Psoas muscle (tissue), 8 donors: ENCODE measurements around the gene GPATCH4. TPM values are rescaled to one million over a fixed set of nuclear protein-coding genes. Genes with fewer than 3 reads are reported as not detected.
A peak's percentile ranks its signal among the peaks of the same experiment; 100 is the strongest.

ENCODE experiments used
- ATAC-seq, 4 donors: fragments of 200-7000 bp; cut with Tn5 transposase; one replicate each; pipeline ENCODE4 v1.9.1; 2020; ENCODE audit warnings: moderate library complexity in 3 of 4, mild to moderate bottlenecking in 2 of 4
- DNase-seq, 2 donors: peaks; one replicate each; pipeline ENCODE4 v3.0.0-alpha.2; 2020
- H3K27ac ChIP-seq: fragments of 200-600 bp; one replicate; pipeline ENCODE4 v1.8.0; 2022
- H3K27me3 ChIP-seq, 3 donors: fragments of 200-600 bp in 1 of 3; one replicate each; pipeline versions ENCODE4 v1.6.1 to v1.8.0; 2013 to 2022; ENCODE audit warnings: low read length in 2 of 3, mild to moderate bottlenecking in 2 of 3, moderate library complexity in 1 of 3; ENCODE audit not compliant: insufficient read depth in 3 of 3
- H3K36me3 ChIP-seq, 2 donors: fragments of 200-600 bp in 1 of 2; one replicate each; pipeline versions ENCODE4 v1.6.1 to v1.8.0; 2013 to 2022; ENCODE audit warnings: low read depth in 1 of 2, mild to moderate bottlenecking in 1 of 2, moderate library complexity in 1 of 2; ENCODE audit not compliant: insufficient read depth in 1 of 2
- H3K4me1 ChIP-seq: fragments of 200-600 bp; one replicate; pipeline ENCODE4 v1.8.0; 2022
- H3K4me3 ChIP-seq: fragments of 200-600 bp; one replicate; pipeline ENCODE4 v1.8.0; 2022; ENCODE audit warnings: mild to moderate bottlenecking
- H3K9me3 ChIP-seq: fragments of 200-600 bp; one replicate; pipeline ENCODE4 v1.8.0; 2022
- CTCF ChIP-seq: fragments of 200-600 bp; IDR thresholded peaks from one replicate; pipeline ENCODE4 v1.8.0; 2022; ENCODE audit warnings: antibody characterized with exemption
- WGBS, 3 donors: extraction: QIAGEN DNeasy Blood & Tissue Kit; methylation state at CpG; one replicate each; pipeline versions ENCODE4 v1.1.6 to v1.1.7; 2013; 5-methylcytosine and 5-hydroxymethylcytosine counted together
- intact Hi-C, 2 donors: fragments of 100-400 bp; cut with DNase I; formaldehyde crosslinking; loops; one replicate each; pipeline versions ENCODE4 v1.11.0 to v1.14.2; 2022
- polyA plus RNA-seq, 3 donors: library from polyadenylated mRNA; stranded (reverse); fragments of 200-250 nt; gene quantifications; one replicate each; pipeline ENCODE4 v1.2.3, GENCODE V29; 2013
- total RNA-seq, 4 donors: library from RNA; stranded (reverse); fragmentation: NEBNext Ultra II Directional in 2 of 4; extraction: Animal tissue kit (Norgen Biotek cat#: 25700) in 2 of 4; gene quantifications; one replicate each; pipeline versions ENCODE4 v1.2.1 to v1.2.4, GENCODE V29; 2021 to 2023
- donor health status: healthy with polysubstance abuse.
- donor health status: DM: no; HTN: no; CAD: no; lungs with moderate emphysema.
- donor health status: Bipolar disorder and iron deficiency.
- donor health status: healthy.
- donor health status: DM: yes; HTN: yes; CAD: no.
- donor health status: DM: no; HTN: no; CAD: no.
- donor health status: DM: no; HTN: no; CAD: no.
- donor health status: DM: yes; HTN: yes; CAD: no.

The GPATCH4 gene
- total and polyA plus RNA-seq, 7 donors = 30.6 to 110 (median 73.4) TPM

- no peaks in the 10 kb centered on the region for H3K9me3 ChIP-seq
- WGBS, 3 donors = 82 to 87% (median 85%) methylated on average over 8 of the region's 8 CpGs
- no peak for TF ChIP-seq CTCF
- DNase-seq (no peak), ATAC-seq (no peak)
- H3K4me1 ChIP-seq = peaks cover 4% of the 10 kb centered on the region
- H3K36me3 ChIP-seq = no peaks in the 10 kb centered on the region
- no peak overlapping the region for H3K4me3 ChIP-seq
- no peak overlapping the region for H3K27ac ChIP-seq
- intact Hi-C loops = no loop called here
- H3K27me3 ChIP-seq = peaks cover 0 to 37% (median 8%) of the 10 kb centered on the region in 3 donors
Measured at GRCh38 chr1:156629823-156630449, 28.7 kb upstream of the GPATCH4 start.

- H3K27me3 ChIP-seq = peaks cover 0 to 53% (median 16%) of the 10 kb centered on the region in 3 donors
- WGBS, 3 donors = 79 to 84% (median 79%) methylated on average over 2 of the region's 2 CpGs
- H3K4me3 ChIP-seq = no peak overlapping the region
- ATAC-seq (no peak), DNase-seq (no peak)
- no peaks in the 10 kb centered on the region for H3K36me3 ChIP-seq
- no peak overlapping the region for H3K27ac ChIP-seq
- peak; percentile 53 for TF ChIP-seq CTCF
- H3K4me1 ChIP-seq = peaks cover 13% of the 10 kb centered on the region
- intact Hi-C loops = loop anchor here (2.0 kb wide), 2 partner anchors 29 to 51 kb away; no protein-coding TSS in a partner anchor
- H3K9me3 ChIP-seq = no peaks in the 10 kb centered on the region
Measured at GRCh38 chr1:156627313-156627880, 26.1 kb upstream of the GPATCH4 start.

DNA sequence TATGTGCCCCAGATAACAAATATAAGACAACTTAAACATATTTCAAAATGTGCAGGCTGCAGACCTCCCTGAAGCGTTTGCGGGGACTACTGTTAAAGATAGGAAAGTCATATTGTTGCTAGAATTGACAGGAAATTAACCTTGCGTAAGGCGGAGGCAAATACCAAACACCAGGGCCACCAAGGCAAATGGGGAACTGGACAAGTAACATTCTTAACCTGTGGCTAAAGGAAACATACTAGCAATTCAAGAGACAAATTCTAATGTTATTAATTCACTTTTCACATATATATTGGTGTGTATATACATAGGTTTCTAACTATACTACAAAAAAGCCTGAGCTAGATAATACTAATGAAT lies 24.8 kb upstream of the GPATCH4 start:
- H3K27ac ChIP-seq = no peak overlapping the region
- no peak for TF ChIP-seq CTCF
- H3K9me3 ChIP-seq = no peaks in the 10 kb centered on the region
- H3K4me3 ChIP-seq = peak overlapping the region; percentile 60
- no peaks in the 10 kb centered on the region for H3K36me3 ChIP-seq
- ATAC-seq (no peak), DNase-seq (no peak)
- H3K27me3 ChIP-seq = peaks cover 0 to 50% (median 16%) of the 10 kb centered on the region in 3 donors
- 40 to 41% (median 41%) methylated on average over 4 of the region's 4 CpGs for WGBS, 3 donors
- intact Hi-C loops = loop anchor here (1.0 to 2.0 kb wide), 3 partner anchors 31 to 53 kb away; no protein-coding TSS in a partner anchor
- peaks cover 13% of the 10 kb centered on the region for H3K4me1 ChIP-seq

DNA sequence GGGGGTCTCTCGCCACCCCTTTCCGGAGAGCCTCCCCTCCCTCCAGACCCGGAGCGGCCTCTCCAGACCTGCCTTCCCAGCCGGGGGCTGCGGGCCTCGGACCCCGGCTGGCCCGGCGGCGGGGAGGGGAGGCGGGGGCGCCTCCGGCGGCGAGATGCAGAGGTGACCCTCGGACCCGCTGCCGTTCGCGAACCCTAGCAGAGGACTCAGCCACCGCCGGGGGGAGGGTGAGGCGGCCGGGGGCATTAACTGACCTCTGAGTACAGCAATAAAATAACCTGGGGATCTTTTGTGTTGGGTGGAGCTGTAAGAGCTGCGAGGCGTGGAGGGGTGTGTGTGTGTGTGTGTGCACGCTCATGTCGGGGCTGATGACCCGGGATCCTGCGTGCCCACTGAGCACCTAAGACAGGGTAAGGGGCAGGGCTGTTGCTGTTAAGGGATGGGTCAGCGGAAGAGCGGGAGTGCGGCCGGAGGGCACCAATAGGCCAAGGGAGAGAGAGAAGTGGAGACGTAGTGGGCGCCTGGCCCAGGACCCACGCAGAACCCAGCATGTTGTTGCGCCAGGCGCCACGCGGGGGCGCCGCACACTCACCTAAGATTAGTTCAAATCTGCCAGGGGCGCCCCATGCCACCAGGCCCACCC lies 24.3 kb upstream of the GPATCH4 start:
- ATAC-seq = peak; percentile 69 to 85 (median 78)
- Histone ChIP-seq H3K27ac (no peak overlapping the region), H3K9me3 (no peaks in the 10 kb centered on the region), H3K27me3 (peaks cover 0 to 54% (median 16%) of the 10 kb centered on the region in 3 donors), H3K4me1 (peaks cover 13% of the 10 kb centered on the region), H3K4me3 (peak overlapping the region; percentile 60), H3K36me3 (no peaks in the 10 kb centered on the region)
- intact Hi-C loops = loop anchor here (1.0 to 2.0 kb wide), 3 partner anchors 31 to 53 kb away; no protein-coding TSS in a partner anchor
- peak; percentile 87 for TF ChIP-seq CTCF
- WGBS, 3 donors = 1 to 2% (median 2%) methylated on average over 31 to 45 of the region's 45 CpGs
- DNase-seq = peak; percentile 62 to 83
